Fibroblast of peridontal ligament (primary cell): ENCODE measurements around the gene TCF3.
"Not testable (repeated sequence)": the region's sequence is repeated elsewhere in the genome, so short reads cannot be mapped to it uniquely, and the experiment has no call there.

Experiments used
- DNase-seq: peaks from one replicate; pipeline ENCODE4 v3.0.0-alpha.2; 2010; ENCODE audit errors: extremely low read depth

The TCF3 gene

GRCh38 chr19:1650650-1651567 is 1.5 kb downstream of the TCF3 start:
- DNase-seq: peak; percentile 29

- no peak for DNase-seq
These were observed 2.4 kb downstream of the TCF3 start for GRCh38 chr19:1649706-1650649.

- no peak for DNase-seq
These were observed 3.4 kb downstream of the TCF3 start for GRCh38 chr19:1648920-1649541.

- DNase-seq: no peak
These were observed 4.0 kb downstream of the TCF3 start for GRCh38 chr19:1648459-1648849.

- DNase-seq: no peak
These were observed 4.6 kb downstream of the TCF3 start for GRCh38 chr19:1647501-1648458.

GRCh38 chr19:1646659-1647453 is 5.6 kb downstream of the TCF3 start:
- DNase-seq: no peak

GRCh38 chr19:1646149-1646548 is 6.3 kb downstream of the TCF3 start:
- no peak for DNase-seq

GRCh38 chr19:1645299-1645698 is 7.1 kb downstream of the TCF3 start:
- no peak for DNase-seq

- no peak for DNase-seq
These were observed 8.3 kb downstream of the TCF3 start for GRCh38 chr19:1644070-1644469.

- DNase-seq: not testable (repeated sequence)
These were observed 11.4 kb downstream of the TCF3 start for GRCh38 chr19:1640893-1641448.

- no peak for DNase-seq
These were observed 15.8 kb downstream of the TCF3 start for GRCh38 chr19:1636325-1637236.

GRCh38 chr19:1634938-1635243 is 17.5 kb downstream of the TCF3 start:
- DNase-seq: no peak

GRCh38 chr19:1634242-1634937 is 18.0 kb downstream of the TCF3 start:
- no peak for DNase-seq

- DNase-seq: no peak
These were observed 19.1 kb downstream of the TCF3 start for GRCh38 chr19:1633269-1633826.

- DNase-seq: no peak
These were observed 19.8 kb downstream of the TCF3 start for GRCh38 chr19:1632462-1633268.

- no peak for DNase-seq
These were observed 20.8 kb downstream of the TCF3 start for GRCh38 chr19:1631557-1632100.

- no peak for DNase-seq
These were observed 21.6 kb downstream of the TCF3 start for GRCh38 chr19:1630811-1631210.
